Fibroblast of skin of back (primary cell): ENCODE measurements around the gene CHST4.
"Not testable (repeated sequence)": the region's sequence is repeated elsewhere in the genome, so short reads cannot be mapped to it uniquely, and the experiment has no call there.

Experiments
- DNase-seq: peaks from one replicate; pipeline ENCODE4 v3.0.0-alpha.2; 2013

CHST4 gene

DNA sequence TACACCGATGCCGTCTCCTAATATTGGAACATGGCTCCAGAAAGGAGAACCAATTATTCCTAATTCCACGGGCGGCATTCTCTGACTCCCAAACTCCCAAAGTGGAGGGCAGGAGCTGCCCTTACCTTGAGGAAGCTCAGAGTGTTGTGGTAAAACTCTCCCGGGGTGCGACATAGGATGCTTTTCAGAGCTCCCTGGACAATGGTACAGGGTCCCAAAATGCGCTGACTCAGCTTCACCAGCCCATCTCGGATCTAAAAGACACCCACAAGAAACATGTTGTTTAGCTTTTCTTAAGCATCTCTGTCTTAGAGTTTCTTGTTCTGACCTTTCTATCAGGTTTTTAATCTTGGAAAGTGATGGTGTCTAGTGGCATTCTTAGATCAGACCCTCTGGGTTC lies 43.9 kb downstream of the CHST4 start:
- DNase-seq = no peak

GRCh38 chr16:71572497-71573116 lies 46.4 kb downstream of the CHST4 start:
- no peak for DNase-seq

DNA sequence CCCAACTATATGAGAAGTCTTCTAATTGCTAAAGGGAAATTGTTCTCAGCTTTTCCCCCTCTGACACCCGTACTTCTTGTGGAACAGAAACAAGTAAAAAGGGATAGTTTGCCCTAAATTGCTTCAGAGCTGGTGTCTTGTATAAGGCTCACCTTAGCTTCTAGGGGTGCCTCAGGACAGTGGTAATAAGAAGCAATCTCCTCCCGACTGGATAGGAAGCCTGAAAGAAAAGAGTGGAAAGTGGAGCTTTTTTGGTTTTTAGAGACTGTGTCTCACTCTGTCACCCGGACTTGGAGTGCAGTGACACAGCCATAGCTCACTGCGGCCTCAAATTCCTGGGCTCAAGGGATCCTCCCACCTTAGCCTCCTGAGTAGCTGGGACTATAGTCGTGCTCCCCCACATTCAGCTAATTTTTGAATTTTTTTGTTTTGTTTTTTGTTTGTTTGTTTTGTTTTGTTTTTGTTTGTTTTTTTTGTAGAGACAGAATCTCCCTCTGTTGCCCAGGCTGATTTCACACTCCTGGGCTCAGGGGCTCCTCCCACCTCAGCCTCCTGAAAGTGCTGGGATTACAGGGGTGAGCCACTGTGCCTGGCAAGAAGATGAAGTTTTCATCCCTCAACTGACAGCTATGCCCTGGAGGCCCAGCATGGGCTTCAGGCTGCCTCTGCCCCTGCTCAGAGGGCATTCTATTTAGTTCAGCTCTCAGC lies 47.3 kb downstream of the CHST4 start:
- no peak for DNase-seq

GRCh38 chr16:71574702-71575101 lies 48.5 kb downstream of the CHST4 start:
- no peak for DNase-seq

GRCh38 chr16:71576971-71577370 lies 50.7 kb downstream of the CHST4 start, which contains the start of gene TAT:
TSS of gene TAT (minus strand) at chr16:71577092. CDS start at chr16:71576415, 677 bp downstream.
- DNase-seq = no peak

- not testable (repeated sequence) for DNase-seq
Observed at GRCh38 chr16:71582553-71582848, 56.3 kb downstream of the CHST4 start.

- DNase-seq = no peak
Observed at GRCh38 chr16:71584543-71585317, 58.5 kb downstream of the CHST4 start.

DNA sequence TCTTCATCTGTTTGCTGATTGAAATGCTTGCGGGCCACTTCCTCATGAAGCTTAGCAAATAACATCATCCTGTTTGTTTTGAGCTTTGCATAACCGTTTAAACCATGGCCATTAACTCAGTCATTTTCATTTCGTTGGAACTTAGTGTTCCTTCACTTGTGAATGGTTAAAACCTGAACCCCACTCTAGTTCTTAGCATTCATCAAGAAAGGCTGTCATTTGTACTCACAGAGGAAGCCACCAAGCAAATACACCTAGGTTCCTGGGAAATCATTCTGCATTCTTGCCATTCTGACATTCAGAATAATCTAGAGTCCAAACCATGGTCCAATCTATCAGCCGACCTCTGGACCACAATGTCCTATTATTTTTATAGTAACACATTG lies 59.1 kb downstream of the CHST4 start:
- DNase-seq = no peak
